VCaP (cell line): ENCODE results near the gene SDR39U1.

Experiments used
- H3K27ac ChIP-seq: fragments of 450-650 bp; 2 replicates; pipeline ENCODE4 v1.5.1; 2017
- TF ChIP-seq, protein P1 (sequence below): fragments of 450-650 bp; conservative IDR thresholded peaks from 2 replicates; pipeline ENCODE4 v1.5.1; 2017; ENCODE audit warnings: mild to moderate bottlenecking, moderate library complexity

Gene SDR39U1

DNA sequence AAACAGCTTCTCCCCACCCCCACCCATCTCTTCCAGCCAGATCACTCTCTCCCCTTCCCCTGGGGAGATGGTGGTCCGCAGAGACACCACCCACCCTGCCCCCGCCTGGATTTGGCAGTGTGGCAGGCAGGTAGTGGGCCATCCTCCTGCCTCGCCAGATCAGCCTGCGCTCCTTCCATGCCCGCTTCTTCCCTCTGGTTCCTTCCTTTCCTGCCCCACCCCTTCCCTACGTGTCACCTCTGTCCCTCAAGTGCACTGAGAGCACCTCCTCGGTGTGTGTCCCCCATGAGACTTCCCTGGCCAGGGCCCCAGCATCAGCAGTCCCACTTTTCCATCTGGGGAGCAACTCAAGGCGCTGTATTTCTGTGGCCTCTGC, 43.1 kb downstream of the SDR39U1 start:
- TF ChIP-seq, protein P1, sequence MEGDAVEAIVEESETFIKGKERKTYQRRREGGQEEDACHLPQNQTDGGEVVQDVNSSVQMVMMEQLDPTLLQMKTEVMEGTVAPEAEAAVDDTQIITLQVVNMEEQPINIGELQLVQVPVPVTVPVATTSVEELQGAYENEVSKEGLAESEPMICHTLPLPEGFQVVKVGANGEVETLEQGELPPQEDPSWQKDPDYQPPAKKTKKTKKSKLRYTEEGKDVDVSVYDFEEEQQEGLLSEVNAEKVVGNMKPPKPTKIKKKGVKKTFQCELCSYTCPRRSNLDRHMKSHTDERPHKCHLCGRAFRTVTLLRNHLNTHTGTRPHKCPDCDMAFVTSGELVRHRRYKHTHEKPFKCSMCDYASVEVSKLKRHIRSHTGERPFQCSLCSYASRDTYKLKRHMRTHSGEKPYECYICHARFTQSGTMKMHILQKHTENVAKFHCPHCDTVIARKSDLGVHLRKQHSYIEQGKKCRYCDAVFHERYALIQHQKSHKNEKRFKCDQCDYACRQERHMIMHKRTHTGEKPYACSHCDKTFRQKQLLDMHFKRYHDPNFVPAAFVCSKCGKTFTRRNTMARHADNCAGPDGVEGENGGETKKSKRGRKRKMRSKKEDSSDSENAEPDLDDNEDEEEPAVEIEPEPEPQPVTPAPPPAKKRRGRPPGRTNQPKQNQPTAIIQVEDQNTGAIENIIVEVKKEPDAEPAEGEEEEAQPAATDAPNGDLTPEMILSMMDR: no peak
- no peak overlapping the region for H3K27ac ChIP-seq

DNA sequence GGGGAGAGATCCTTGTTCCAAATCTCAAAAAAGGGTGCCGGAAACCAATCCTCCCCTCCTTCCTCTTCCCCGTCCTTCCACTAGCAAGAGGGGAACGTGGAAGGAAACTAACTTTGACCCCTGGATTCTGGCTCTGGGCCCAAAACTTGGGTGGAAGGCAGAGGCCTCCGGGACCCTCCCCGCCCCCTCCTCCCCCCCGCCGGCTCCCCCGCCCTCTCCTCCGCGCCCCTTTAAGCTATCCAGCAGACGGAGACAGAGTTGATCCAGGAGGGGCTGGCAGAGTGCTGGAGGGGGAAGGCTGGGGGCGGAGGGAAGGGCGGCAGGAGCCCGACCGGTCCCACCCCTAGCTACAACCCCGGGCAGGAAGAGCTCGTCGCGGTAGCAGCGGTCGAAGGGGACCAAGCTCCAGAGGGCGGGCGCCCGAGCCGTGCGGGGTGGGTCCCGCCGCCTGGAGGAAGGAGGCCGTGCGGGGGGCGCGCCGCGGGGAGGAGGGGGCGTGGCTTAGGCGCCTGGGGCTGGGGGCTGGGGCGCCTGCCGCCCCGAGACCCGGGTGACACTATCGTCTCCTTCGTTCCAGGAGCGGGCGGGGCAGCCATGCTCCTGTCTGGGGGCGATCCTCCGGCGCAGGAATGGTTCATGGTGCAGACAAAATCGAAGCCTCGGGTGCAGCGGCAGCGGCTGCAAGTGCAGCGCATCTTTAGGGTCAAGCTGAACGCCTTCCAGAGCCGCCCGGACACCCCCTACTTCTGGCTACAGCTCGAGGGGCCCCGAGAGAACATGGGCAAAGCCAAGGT, 43.7 kb downstream of the SDR39U1 start, which contains the start of gene NYNRIN:
Gene NYNRIN, plus strand, starts transcription at position 351 of the 794 bp plus-strand sequence. Its CDS starts 244 bp downstream, at position 595.
- TF ChIP-seq, protein P1: no peak
- no peak within 1 kb of the TSS; the same call in 1 of the 2 replicates for H3K27ac ChIP-seq

DNA sequence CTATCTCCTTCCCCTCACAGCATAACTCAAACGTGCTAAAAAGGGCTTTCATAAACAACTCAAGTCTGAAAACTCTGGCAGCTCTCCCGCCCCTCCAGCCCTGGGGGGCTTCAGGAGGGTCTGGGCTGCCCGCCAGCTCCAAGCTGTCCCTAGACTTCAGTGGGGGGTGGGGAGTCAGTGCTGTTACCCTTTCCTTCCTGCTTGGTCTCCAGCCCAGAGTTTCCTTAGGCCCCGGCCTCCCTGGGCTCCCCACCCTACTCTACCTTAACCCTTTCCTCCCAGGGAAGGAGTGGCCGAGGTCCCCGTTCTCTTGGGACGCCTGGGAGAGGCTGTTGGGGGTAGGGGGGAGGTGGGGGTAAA, 44.3 kb downstream of the SDR39U1 start:
- TF ChIP-seq, protein P1: no peak
- no peak overlapping the region for H3K27ac ChIP-seq

DNA sequence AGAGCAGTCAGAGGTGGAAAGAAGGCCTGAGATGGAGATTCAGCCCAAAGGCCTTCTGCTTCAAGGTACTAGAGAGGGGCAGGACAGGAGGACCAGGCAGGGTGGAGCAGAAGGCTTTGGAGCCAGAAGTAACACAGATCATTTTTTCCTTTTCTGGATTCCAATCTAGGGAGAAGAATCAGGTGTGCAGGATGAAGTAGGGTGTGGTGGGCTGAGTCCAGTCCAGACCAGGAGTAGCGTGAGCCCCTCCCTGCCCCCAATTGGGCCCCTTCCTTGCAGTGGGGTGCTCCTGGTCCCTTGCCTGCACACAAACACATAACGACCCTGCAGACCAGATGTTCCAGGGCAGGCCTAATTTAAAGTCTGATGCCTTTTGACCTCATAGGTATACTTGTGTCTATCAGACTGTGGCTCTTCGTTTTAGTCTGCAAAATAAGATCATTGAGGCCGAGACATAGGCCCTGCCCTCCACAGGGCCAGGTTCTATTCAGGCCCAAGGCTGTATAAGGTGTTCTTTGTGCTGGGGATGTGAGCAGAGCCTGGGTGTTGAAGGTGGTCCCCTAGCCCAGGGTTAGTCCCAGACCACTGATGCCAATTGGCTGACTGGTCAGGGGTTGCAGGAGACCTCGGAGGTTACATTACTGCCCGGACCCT, 44.8 kb downstream of the SDR39U1 start:
- no peak overlapping the region for H3K27ac ChIP-seq
- TF ChIP-seq, protein P1: no peak

DNA sequence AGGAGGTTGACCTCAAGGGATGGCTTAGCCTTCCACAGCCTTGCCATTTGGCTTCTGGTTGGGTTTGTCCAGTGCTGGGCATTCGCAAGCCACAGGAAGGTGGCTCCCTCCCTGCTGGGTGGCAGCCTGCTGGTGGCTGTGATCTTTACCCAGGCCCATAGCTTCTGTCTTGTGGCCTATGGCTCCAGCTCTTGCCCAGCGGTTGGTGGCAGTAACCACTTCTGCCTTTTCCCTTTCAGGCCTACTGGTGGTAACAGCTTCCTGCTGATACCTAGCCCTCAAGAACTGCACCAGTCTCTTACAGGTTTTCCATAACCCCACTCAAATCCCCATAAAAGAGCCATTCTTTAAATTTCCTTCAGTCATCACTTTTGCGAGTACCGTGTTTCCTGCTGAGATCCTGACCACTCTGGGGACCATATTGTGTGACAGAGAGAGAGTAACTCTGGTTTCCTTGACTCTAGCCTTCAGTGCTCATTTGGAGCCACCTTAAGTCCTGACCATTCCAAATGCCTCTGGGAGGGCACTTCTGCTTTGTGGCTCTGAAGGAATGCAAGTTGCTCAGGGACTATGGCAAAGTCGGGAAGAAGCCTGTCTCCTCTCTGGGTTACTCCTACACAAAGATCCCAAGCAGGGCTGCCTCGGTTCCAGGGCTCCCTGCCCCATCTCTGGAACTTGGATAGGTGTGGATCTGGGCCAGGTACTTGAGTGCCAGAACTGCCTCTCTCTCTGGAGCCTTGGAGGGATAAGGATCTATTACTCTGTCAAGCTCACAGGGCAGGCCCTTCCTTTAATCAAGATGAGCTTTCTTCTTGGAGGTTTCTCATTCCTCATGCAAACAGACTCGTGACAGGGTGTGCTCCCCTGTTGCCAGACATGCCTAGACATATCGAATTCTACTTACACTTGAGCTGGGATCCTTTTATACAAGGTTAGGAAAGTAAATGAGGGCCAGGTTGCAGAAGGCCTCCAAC, 46.7 kb downstream of the SDR39U1 start:
- no peak overlapping the region for H3K27ac ChIP-seq
- TF ChIP-seq, protein P1: no peak

DNA sequence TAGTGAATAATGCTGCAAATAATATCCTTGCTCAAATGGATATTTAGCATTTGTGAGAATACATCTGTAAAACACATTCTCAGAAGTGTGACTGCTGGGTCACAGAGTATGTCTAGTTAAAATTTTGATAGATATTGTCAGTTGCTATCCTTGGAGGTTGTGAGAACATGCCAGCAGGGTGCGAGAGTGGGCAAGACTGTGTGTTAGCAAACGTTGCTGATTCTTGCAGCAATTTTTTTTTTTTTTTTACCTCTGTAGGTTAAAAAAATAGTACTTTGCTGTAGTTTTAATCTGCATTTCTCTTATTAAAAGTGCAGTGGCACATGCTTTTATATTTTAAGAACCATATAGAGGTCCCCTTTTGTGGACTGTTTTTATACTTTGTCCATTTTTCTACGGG, 48.3 kb downstream of the SDR39U1 start:
- TF ChIP-seq, protein P1: peak; percentile 16; the same call in 1 of the 2 replicates
- H3K27ac ChIP-seq: no peak overlapping the region
